Inflammatory macrophage (primary cell): ENCODE measurements around the gene C2orf92.
"Not testable (repeated sequence)": the region's sequence is repeated elsewhere in the genome, so short reads cannot be mapped to it uniquely, and the experiment has no call there.

Source experiments
- DNase-seq, 2 donors: peaks; one replicate each; pipeline ENCODE4 v3.0.0-alpha.2; 2020 to 2022

Gene C2orf92

DNA sequence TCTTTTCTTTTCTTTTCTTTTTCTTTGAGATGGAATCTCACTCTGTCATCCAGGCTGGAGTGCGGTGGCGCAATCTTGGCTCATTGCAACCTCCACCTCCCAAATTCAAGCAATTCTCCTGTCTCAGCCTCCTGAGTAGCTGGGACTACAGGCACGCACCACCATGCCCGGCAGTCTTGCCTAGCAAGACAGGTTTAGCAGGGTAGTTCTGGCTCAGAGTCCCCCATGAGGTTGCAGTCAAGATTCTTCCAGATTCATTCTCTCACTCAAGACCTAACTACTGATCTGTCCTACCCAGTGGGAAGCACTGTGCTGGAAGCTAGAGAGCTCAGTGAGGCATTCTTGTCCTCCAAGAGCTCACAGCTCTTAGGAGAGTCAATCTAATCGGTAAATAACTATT lies 26.2 kb downstream of the C2orf92 start:
- no peak for DNase-seq

GRCh38 chr2:97697252-97698235 lies 28.0 kb downstream of the C2orf92 start:
- DNase-seq = peak; percentile 91

GRCh38 chr2:97698530-97698929 lies 29.0 kb downstream of the C2orf92 start:
- no peak for DNase-seq

DNA sequence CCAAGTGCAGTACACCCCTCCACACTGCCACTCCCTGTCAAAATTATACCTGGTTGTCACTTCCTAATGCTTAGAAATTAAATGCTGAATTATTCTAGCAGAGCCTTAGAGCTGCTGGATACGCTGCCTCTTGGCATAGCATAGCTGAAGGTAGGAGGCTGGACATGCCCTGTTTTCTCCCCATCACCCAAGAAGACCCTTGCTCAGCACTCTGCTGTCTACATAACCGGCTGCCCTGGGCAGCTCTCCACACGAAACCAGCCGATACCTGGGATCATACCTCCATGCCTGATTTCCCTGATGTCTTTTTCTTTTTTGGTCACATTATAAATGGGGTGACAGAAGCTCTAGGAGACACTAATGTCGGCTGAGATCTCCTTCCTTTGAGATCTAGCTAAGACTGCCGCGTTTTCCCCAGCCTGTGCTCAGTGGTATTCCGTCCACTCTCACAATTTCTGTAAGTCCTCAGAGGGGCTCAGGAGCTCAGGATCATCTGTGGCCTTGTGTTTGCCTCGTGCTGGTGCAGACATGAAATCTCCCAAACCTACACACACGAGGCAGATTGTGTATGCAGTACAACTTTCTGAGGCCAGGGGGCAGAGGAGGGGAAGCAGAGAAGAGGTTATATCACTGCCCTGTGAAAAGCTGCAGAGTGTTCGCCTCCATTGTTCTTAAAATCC lies 30.4 kb downstream of the C2orf92 start:
- DNase-seq = peak; percentile 79 to 81

DNA sequence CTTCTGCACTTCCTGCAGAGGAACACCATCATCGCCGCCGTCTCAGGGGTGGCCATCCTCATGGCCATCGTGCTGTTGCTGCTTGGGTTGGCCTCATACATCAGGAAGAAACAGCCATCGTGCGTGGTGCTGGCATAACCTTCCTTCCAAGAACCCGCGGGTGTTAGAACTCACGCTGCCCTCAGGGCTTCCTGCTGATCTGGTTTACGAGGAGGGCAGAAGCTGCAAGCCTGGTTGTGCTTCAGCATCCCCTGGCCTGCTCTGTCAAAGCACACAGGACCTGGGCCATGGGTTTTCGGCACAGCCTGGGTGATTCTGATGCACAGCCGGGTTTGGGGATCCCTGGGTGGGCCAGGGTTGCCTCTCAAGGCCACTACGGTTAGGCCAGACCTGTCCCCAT lies 31.7 kb downstream of the C2orf92 start:
- no peak for DNase-seq

- no peak for DNase-seq
These were observed 32.4 kb downstream of the C2orf92 start for GRCh38 chr2:97701851-97702465.

DNA sequence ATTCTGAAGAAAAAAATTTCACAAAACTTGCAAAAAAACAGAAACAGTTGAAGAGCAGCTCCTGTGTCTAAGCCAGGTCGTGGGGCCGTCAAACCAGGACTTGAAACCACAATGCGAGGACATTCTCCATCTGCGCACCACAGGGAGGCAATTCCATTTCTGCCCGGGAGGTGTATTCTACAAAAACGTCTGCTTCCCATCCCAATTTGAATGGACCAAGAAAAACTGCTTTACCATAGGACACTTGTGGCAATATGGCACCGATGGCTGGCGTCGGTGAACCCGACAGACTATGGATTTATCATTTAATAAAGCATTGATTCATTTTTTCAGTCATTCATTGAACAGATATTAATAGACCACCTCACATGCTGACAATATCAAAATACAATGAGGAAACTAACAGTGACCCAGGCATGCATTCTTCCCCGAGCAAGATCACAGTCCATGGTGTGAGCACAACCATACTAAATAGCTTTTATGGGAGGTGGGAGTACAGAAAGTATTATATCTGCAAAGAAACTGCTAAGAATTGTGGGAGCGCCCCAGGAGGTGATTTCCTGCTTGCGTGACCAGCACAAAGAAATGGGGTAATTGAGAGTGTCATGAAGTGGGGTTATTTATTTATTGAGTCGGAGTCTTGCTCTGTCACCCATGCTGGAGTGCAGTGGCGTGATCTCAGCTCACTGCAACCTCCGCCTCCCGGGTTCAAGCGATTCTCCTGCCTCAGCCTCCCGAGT lies 33.4 kb downstream of the C2orf92 start:
- DNase-seq = no peak

GRCh38 chr2:97703741-97704140 lies 34.2 kb downstream of the C2orf92 start:
- DNase-seq = no peak

- DNase-seq = no peak
These were observed 35.5 kb downstream of the C2orf92 start for GRCh38 chr2:97704989-97705388.

DNA sequence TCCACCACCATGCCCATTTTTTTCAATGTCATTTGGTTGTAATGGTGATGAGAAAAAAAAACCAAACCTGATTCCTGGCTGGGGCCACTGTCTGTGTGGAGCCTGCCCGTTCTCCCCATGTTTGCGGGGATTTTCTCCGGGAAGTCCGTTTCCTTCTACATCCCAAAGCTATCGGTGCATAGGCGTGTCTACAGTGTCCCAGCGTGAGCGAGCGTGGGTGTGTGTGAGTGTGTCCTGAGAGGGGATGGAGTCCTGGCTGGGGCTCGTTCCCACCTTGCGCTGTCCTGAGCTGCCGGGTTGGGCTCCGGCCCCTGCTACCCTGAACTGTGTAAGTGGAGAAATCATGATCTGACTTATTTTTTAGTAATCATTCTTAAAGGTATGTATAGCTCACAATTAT lies 36.6 kb downstream of the C2orf92 start:
- no peak for DNase-seq

- DNase-seq = no peak
These were observed 37.3 kb downstream of the C2orf92 start for GRCh38 chr2:97706708-97707345.

GRCh38 chr2:97707362-97708047 lies 38.0 kb downstream of the C2orf92 start:
- no peak for DNase-seq

- no peak for DNase-seq
These were observed 38.5 kb downstream of the C2orf92 start for GRCh38 chr2:97708048-97708380.

- DNase-seq = no peak
These were observed 39.1 kb downstream of the C2orf92 start for GRCh38 chr2:97708608-97709007.

DNA sequence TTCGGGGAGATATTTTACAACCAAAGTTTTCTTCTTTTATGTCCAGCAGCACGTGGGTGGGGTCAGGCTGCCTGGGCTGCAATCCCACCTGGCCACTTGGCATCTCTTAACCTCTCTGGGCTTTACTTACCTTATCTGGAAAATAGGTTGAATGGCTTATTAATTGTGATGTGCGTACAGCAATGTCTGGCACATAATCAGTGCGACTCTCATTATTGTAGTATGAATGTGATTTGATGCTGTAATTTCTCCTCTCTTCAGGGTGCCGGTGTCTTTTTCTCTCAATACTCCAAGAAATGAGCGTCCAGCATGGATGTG lies 41.8 kb downstream of the C2orf92 start:
- no peak for DNase-seq

DNA sequence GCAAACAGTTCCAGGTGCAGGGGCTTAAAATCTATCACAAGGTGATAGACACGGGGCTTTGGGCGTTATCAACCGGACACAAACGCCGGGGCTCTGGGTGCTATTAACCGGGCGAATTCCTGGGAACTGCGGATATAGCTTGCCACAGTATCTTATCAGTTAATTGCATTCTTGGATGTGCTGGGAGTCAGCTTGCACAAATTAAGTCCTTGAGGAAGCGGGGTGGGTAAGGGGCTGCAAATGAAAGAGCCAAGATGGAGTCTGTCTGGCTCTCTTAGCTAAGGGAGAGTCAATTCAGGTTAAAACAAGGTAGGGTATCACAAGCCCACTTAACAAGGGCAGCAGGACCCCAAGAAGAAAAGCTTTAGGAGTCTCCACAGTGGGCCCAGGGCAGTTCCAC lies 42.7 kb downstream of the C2orf92 start:
- DNase-seq = not testable (repeated sequence)

- DNase-seq = no peak
These were observed 43.3 kb downstream of the C2orf92 start for GRCh38 chr2:97712693-97713295.

- DNase-seq = no peak
These were observed 44.0 kb downstream of the C2orf92 start, which contains the start of gene ZAP70 for GRCh38 chr2:97713296-97714083. Gene ZAP70, plus strand, starts transcription at chr2:97713576. Its CDS starts 10,461 bp downstream, at chr2:97724037.

DNA sequence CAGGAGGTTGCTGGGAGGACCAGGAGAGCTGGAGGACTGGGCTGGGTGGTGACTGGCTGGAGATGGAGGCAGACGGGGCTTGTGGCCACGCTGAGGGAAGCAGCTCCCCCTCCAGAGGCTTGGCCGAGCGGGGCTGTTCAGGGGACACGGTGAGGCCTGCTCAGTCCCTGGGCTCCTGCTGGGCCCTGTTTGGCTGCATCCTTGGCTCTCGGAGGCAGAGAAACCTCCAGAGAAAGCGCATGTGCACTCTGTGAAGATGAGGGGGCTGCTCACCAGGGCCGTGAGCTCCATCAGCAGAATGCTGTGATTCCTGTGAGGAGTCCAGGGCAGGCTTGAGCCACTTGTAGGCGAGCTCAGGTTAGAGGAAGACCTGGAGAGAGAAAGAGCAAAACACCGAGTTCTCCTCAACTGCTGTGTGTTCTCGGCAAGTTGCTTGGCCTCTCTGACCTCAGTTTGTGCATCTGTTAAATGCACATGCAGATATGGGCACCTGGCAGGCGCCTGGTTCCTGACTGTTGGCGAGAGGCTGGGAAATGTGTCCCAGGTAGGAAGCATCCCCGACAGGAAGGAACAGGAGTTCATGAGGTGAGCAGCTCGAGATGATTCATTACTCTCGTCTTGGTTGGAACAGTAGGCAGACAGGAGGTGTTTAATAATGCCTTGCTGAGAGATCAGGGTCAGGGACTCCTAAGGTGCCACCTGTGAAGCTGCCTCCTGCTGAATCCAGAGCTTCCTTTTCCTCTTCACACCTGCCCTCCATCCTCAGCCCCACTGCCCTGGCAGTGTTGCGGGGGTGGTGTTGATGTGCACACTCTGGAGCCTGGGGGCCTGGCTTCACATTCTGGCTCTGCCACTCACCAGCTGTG lies 44.8 kb downstream of the C2orf92 start:
- no peak for DNase-seq
